PC-9 (cell line): ENCODE results near the gene NTNG2.

ENCODE experiments used
- EZH2 ChIP-seq: fragments of 200-600 bp; sonication (generic); IDR thresholded peaks from 2 replicates; pipeline ENCODE4 v1.8.0; 2017; ENCODE audit warnings: antibody characterized with exemption, low read depth
- TF ChIP-seq, protein P1 (sequence below): fragments of 200-600 bp; sonication (generic); conservative IDR thresholded peaks from 2 replicates; pipeline ENCODE4 v1.6.1; 2017; ENCODE audit warnings: mixed run types, antibody characterized with exemption, mild to moderate bottlenecking, moderate library complexity

- TF ChIP-seq, protein P1, sequence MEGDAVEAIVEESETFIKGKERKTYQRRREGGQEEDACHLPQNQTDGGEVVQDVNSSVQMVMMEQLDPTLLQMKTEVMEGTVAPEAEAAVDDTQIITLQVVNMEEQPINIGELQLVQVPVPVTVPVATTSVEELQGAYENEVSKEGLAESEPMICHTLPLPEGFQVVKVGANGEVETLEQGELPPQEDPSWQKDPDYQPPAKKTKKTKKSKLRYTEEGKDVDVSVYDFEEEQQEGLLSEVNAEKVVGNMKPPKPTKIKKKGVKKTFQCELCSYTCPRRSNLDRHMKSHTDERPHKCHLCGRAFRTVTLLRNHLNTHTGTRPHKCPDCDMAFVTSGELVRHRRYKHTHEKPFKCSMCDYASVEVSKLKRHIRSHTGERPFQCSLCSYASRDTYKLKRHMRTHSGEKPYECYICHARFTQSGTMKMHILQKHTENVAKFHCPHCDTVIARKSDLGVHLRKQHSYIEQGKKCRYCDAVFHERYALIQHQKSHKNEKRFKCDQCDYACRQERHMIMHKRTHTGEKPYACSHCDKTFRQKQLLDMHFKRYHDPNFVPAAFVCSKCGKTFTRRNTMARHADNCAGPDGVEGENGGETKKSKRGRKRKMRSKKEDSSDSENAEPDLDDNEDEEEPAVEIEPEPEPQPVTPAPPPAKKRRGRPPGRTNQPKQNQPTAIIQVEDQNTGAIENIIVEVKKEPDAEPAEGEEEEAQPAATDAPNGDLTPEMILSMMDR = no peak
- no peak for TF ChIP-seq EZH2
Measured at GRCh38 chr9:132152231-132152630, 9.6 kb upstream of the NTNG2 start.
